Neural cell (in vitro differentiated cells): ENCODE results near the gene KLHL3. TPM values are rescaled to one million over a fixed set of nuclear protein-coding genes. Genes with fewer than 3 reads are reported as not detected.

Source experiments
- H2AFZ ChIP-seq: fragments of 200-600, 300-800 bp; sonication (generic), shearing (Covaris generic); 2 replicates; pipeline ENCODE4 v1.6.0; 2014; ENCODE audit warnings: low read depth, mild to moderate bottlenecking, antibody characterized with exemption, low read length, moderate library complexity
- H3F3A ChIP-seq: fragments of 200-600 bp; shearing (Covaris generic); 2 replicates; pipeline ENCODE4 v1.6.1; 2016; ENCODE audit warnings: mild to moderate bottlenecking, moderate library complexity, mixed read lengths, antibody characterized with exemption, low read length; ENCODE audit not compliant: insufficient read depth, poor library complexity, severe bottlenecking
- H3K27ac ChIP-seq: fragments of 200-600, 300-800 bp; sonication (generic), shearing (Covaris generic); 2 replicates; pipeline ENCODE4 v1.5.1; 2014; ENCODE audit warnings: mild to moderate bottlenecking, low read length, moderate library complexity
- H3K27me3 ChIP-seq: fragments of 300-800, 200-600 bp; sonication (generic), shearing (Covaris generic); 2 replicates; pipeline ENCODE4 v1.6.0; 2014; ENCODE audit warnings: mild to moderate bottlenecking, low read depth, low read length, moderate library complexity; ENCODE audit not compliant: insufficient read depth
- H3K36me3 ChIP-seq: fragments of 300-800, 200-600 bp; sonication (generic), shearing (Covaris generic); 2 replicates; pipeline ENCODE4 v1.5.1; 2014; ENCODE audit warnings: mild to moderate bottlenecking, antibody characterized with exemption, low read length, moderate library complexity; ENCODE audit not compliant: insufficient read depth
- H3K4me2 ChIP-seq: fragments of 300-800, 200-600 bp; sonication (generic), shearing (Covaris generic); 2 replicates; pipeline ENCODE4 v1.6.0; 2014; ENCODE audit warnings: mild to moderate bottlenecking, low read length
- H3K4me3 ChIP-seq: fragments of 300-800, 200-600 bp; sonication (generic), shearing (Covaris generic); 2 replicates; pipeline ENCODE4 v1.5.1; 2014; ENCODE audit warnings: mild to moderate bottlenecking, low read length, moderate library complexity
- H3K79me2 ChIP-seq: fragments of 200-600 bp; shearing (Covaris generic); replicated peaks from 2 replicates; pipeline ENCODE4 v1.6.0; 2014; ENCODE audit warnings: mild to moderate bottlenecking, low read length, moderate library complexity; ENCODE audit not compliant: insufficient read depth
- H3K9ac ChIP-seq: fragments of 300-800, 200-600 bp; sonication (generic), shearing (Covaris generic); 2 replicates; pipeline ENCODE4 v1.6.1; 2016; ENCODE audit warnings: mild to moderate bottlenecking, low read length, mixed read lengths
- H3K9me2 ChIP-seq: fragments of 200-600 bp; shearing (Covaris generic); 2 replicates; pipeline ENCODE4 v1.6.1; 2016; ENCODE audit warnings: mild to moderate bottlenecking, low read length, mixed read lengths; ENCODE audit not compliant: insufficient read depth
- H3K9me3 ChIP-seq: fragments of 200-600, 300-800 bp; sonication (generic), shearing (Covaris generic); 2 replicates; pipeline ENCODE4 v1.6.1; 2016; ENCODE audit warnings: mild to moderate bottlenecking, mixed run types, low read length, moderate library complexity, mixed read lengths
- H4K20me1 ChIP-seq: fragments of 200-600 bp; shearing (Covaris generic); 2 replicates; pipeline ENCODE4 v1.6.1; 2016; ENCODE audit warnings: mild to moderate bottlenecking, mixed run types; ENCODE audit not compliant: insufficient read depth
- EP300 ChIP-seq: fragments of 450-650 bp; conservative IDR thresholded peaks from 2 replicates; pipeline ENCODE4 v1.6.1; 2014; ENCODE audit warnings: antibody characterized with exemption, mild to moderate bottlenecking, moderate library complexity; ENCODE audit not compliant: poor library complexity, severe bottlenecking
- EZH2 ChIP-seq: fragments of 200-600, 300-800 bp; shearing (Covaris generic), sonication (generic); IDR thresholded peaks from 2 replicates; pipeline ENCODE4 v1.6.1; 2014; ENCODE audit warnings: antibody characterized with exemption, low read length, borderline replicate concordance, mild to moderate bottlenecking; ENCODE audit not compliant: insufficient read depth, poor library complexity, severe bottlenecking
- MXI1 ChIP-seq: fragments of 450-650 bp; conservative IDR thresholded peaks from 2 replicates; pipeline ENCODE4 v1.6.1; 2014; ENCODE audit warnings: antibody characterized with exemption, mild to moderate bottlenecking; ENCODE audit not compliant: poor library complexity, severe bottlenecking
- POLR2AphosphoS5 ChIP-seq: IDR thresholded peaks from 2 replicates; pipeline ENCODE4 v1.6.1; 2012
- RAD21 ChIP-seq: fragments of 450-650 bp; conservative IDR thresholded peaks from 2 replicates; pipeline ENCODE4 v1.6.1; 2014; ENCODE audit warnings: antibody characterized with exemption, mild to moderate bottlenecking, moderate library complexity
- REST ChIP-seq: IDR thresholded peaks from 2 replicates; pipeline ENCODE4 v1.6.1; 2012; ENCODE audit warnings: borderline replicate concordance
- SMC3 ChIP-seq: fragments of 450-650 bp; conservative IDR thresholded peaks from 2 replicates; pipeline ENCODE4 v1.6.1; 2014; ENCODE audit warnings: antibody characterized with exemption, mild to moderate bottlenecking, moderate library complexity; ENCODE audit not compliant: poor library complexity
- TAF1 ChIP-seq: IDR thresholded peaks from 2 replicates; pipeline ENCODE4 v1.6.1; 2012; ENCODE audit warnings: low read depth
- polyA plus RNA-seq: library from polyadenylated mRNA; depleted of rRNA; stranded (reverse); fragments of >200 nt; gene quantifications from 2 replicates; pipeline ENCODE4 v1.2.3, GENCODE V29; 2014
- TF ChIP-seq, protein P1 (sequence below): fragments of 450-650 bp; IDR thresholded peaks from 2 replicates; pipeline ENCODE4 v1.5.1; 2014; ENCODE audit warnings: antibody characterized with exemption, mild to moderate bottlenecking, moderate library complexity; ENCODE audit not compliant: poor library complexity, severe bottlenecking

KLHL3 gene
- polyA plus RNA-seq, 1 donor from 2014 or later = 12.9 TPM

- Histone ChIP-seq H3K4me3 (no peak overlapping the region), H3K9me2 (no peaks in the 10 kb centered on the region), H3K4me2 (no peak overlapping the region), H3K27me3 (no peaks in the 10 kb centered on the region), H3K36me3 (no peaks in the 10 kb centered on the region), H4K20me1 (no peaks in the 10 kb centered on the region), H3F3A (no peaks in the 10 kb centered on the region), H2AFZ (no peak overlapping the region), H3K27ac (no peak overlapping the region), H3K9me3 (peaks cover 3% of the 10 kb centered on the region), H3K79me2 (no peaks in the 10 kb centered on the region), H3K9ac (no peak overlapping the region)
- TF ChIP-seq EZH2 (no peak), TAF1 (no peak), SMC3 (no peak), REST (no peak), MXI1 (no peak), POLR2AphosphoS5 (no peak), EP300 (no peak)
- TF ChIP-seq, protein P1, sequence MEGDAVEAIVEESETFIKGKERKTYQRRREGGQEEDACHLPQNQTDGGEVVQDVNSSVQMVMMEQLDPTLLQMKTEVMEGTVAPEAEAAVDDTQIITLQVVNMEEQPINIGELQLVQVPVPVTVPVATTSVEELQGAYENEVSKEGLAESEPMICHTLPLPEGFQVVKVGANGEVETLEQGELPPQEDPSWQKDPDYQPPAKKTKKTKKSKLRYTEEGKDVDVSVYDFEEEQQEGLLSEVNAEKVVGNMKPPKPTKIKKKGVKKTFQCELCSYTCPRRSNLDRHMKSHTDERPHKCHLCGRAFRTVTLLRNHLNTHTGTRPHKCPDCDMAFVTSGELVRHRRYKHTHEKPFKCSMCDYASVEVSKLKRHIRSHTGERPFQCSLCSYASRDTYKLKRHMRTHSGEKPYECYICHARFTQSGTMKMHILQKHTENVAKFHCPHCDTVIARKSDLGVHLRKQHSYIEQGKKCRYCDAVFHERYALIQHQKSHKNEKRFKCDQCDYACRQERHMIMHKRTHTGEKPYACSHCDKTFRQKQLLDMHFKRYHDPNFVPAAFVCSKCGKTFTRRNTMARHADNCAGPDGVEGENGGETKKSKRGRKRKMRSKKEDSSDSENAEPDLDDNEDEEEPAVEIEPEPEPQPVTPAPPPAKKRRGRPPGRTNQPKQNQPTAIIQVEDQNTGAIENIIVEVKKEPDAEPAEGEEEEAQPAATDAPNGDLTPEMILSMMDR = no peak
These were observed 151.6 kb downstream of the KLHL3 start for GRCh38 chr5:137584262-137584661.

- no peaks in the 10 kb centered on the region for H3K27me3 ChIP-seq
- H3K27ac ChIP-seq = no peak overlapping the region
- TF ChIP-seq, protein P1 = no peak
- TF ChIP-seq POLR2AphosphoS5 = no peak
- TF ChIP-seq EP300 = no peak
- TF ChIP-seq SMC3 = no peak
- TF ChIP-seq TAF1 = no peak
- no peak for TF ChIP-seq RAD21
- no peak for TF ChIP-seq MXI1
- TF ChIP-seq REST = no peak
- TF ChIP-seq EZH2 = no peak
- H3K9me3 ChIP-seq = peaks cover 3% of the 10 kb centered on the region
- H3K9me2 ChIP-seq = no peaks in the 10 kb centered on the region
- H4K20me1 ChIP-seq = no peaks in the 10 kb centered on the region
- no peaks in the 10 kb centered on the region for H3K79me2 ChIP-seq
- no peak overlapping the region for H2AFZ ChIP-seq
- no peak overlapping the region for H3K9ac ChIP-seq
- no peak overlapping the region for H3K4me2 ChIP-seq
- no peak overlapping the region for H3K4me3 ChIP-seq
- H3F3A ChIP-seq = no peaks in the 10 kb centered on the region
- H3K36me3 ChIP-seq = no peaks in the 10 kb centered on the region
These were observed 152.8 kb downstream of the KLHL3 start for GRCh38 chr5:137583129-137583528.
